DOHH2 (cell line): Measurements from ENCODE around the gene PLPP7.
"Not testable (repeated sequence)": the region's sequence is repeated elsewhere in the genome, so short reads cannot be mapped to it uniquely, and the experiment has no call there.

Experiments used
- H3F3A ChIP-seq: fragments of 200-600 bp; sonication (generic), shearing (Covaris generic); 2 replicates; pipeline ENCODE4 v1.6.0; 2016; ENCODE audit warnings: antibody characterized with exemption, mild to moderate bottlenecking; ENCODE audit not compliant: control insufficient read depth, insufficient read depth
- H3K27ac ChIP-seq: fragments of 200-600 bp; sonication (generic); 2 replicates; pipeline ENCODE4 v1.5.1; 2014; ENCODE audit warnings: low read depth, mild to moderate bottlenecking, low read length, moderate library complexity
- H3K27me3 ChIP-seq: fragments of 200-600 bp; sonication (generic); 2 replicates; pipeline ENCODE4 v1.6.1; 2014; ENCODE audit warnings: mild to moderate bottlenecking, low read length, mixed read lengths; ENCODE audit not compliant: control insufficient read depth
- H3K36me3 ChIP-seq: fragments of 200-600 bp; sonication (generic); 2 replicates; pipeline ENCODE4 v1.6.1; 2014; ENCODE audit warnings: mild to moderate bottlenecking, low read length, moderate library complexity, mixed read lengths; ENCODE audit not compliant: control insufficient read depth
- H3K4me1 ChIP-seq: fragments of 200-600 bp; sonication (generic); 2 replicates; pipeline ENCODE4 v1.6.1; 2014; ENCODE audit warnings: mild to moderate bottlenecking, low read length, mixed read lengths; ENCODE audit not compliant: control insufficient read depth
- H3K4me2 ChIP-seq: fragments of 200-600 bp; sonication (generic); 2 replicates; pipeline ENCODE4 v1.6.0; 2014; ENCODE audit warnings: mild to moderate bottlenecking, low read length, moderate library complexity
- H3K4me3 ChIP-seq: fragments of 200-600 bp; sonication (generic); 2 replicates; pipeline ENCODE4 v1.5.1; 2014; ENCODE audit warnings: mild to moderate bottlenecking, low read length, mixed read lengths
- H3K79me2 ChIP-seq: fragments of 200-600 bp; sonication (generic); 2 replicates; pipeline ENCODE4 v1.6.1; 2014; ENCODE audit warnings: mild to moderate bottlenecking, low read length, mixed read lengths; ENCODE audit not compliant: control insufficient read depth
- H3K9me2 ChIP-seq: fragments of 200-600 bp; sonication (generic); replicated peaks from 2 replicates; pipeline ENCODE4 v1.6.1; 2014; ENCODE audit warnings: mild to moderate bottlenecking, low read length, mixed read lengths; ENCODE audit not compliant: control insufficient read depth
- H3K9me3 ChIP-seq: fragments of 200-600 bp; sonication (generic); 2 replicates; pipeline ENCODE4 v1.6.1; 2014; ENCODE audit warnings: antibody characterized with exemption, low read length, mixed read lengths; ENCODE audit not compliant: control insufficient read depth, insufficient read depth
- H4K20me1 ChIP-seq: fragments of 200-600 bp; sonication (generic); 2 replicates; pipeline ENCODE4 v1.6.0; 2014; ENCODE audit warnings: low read depth, mild to moderate bottlenecking, antibody characterized with exemption, low read length, moderate library complexity; ENCODE audit not compliant: control insufficient read depth, insufficient read depth
- EZH2phosphoT487 ChIP-seq: fragments of 200-600 bp; sonication (generic); IDR thresholded peaks from 2 replicates; pipeline ENCODE4 v1.6.1; 2017; ENCODE audit warnings: borderline replicate concordance, mild to moderate bottlenecking, antibody characterized with exemption, low read length, moderate library complexity, mixed read lengths
- TF ChIP-seq, protein P1 (sequence below): fragments of 200-600 bp; sonication (generic); IDR thresholded peaks from one replicate; pipeline ENCODE4 v1.5.1; 2014; ENCODE audit warnings: antibody characterized with exemption, mild to moderate bottlenecking, low read depth, low read length; ENCODE audit not compliant: poor library complexity, severe bottlenecking

Gene PLPP7

DNA sequence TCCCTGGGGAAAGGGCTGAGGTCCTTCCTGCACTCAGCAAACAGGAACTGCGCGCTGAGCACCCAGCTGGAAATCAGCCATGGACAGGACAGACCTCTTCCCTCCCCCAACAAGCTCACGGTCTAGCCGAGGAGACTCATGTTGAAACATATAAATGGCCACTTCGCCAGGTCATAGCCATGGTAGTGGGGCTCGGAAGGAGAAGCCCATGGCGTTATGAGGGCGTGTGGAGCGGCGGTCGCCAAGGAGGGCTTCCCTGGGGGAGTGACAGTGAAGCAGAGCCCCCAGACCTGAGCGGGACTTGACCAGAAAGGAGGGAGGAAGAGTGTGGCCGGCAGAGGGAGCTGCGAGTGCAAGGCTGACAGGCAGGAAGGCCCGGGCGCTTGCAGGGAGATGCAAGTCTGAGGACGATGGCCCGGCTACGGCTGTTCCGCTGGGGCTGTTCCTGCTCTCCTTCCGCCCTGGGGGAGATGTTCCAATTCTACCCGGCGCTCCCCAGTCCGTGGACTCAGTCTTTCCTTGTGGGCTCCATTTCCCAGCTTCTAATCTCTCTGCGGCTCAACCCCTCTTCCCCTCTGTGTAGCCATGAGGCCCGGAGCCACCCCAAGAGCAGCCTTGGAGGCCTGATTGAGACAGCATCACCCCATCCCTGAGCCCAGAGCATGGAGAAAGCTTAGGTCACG lies 60.5 kb downstream of the PLPP7 start:
- no peak overlapping the region for H3K27ac ChIP-seq
- H3K79me2 ChIP-seq, result no peaks in the 10 kb centered on the region
- peak overlapping the region; percentile 65 for H3K4me2 ChIP-seq
- peak overlapping the region; percentile 44 for H3K4me3 ChIP-seq
- no peaks in the 10 kb centered on the region for H3K9me2 ChIP-seq
- peaks cover 3% of the 10 kb centered on the region; the same call in 1 of the 2 replicates for H4K20me1 ChIP-seq
- H3K4me1 ChIP-seq, result peaks cover 14% of the 10 kb centered on the region
- TF ChIP-seq, protein P1, sequence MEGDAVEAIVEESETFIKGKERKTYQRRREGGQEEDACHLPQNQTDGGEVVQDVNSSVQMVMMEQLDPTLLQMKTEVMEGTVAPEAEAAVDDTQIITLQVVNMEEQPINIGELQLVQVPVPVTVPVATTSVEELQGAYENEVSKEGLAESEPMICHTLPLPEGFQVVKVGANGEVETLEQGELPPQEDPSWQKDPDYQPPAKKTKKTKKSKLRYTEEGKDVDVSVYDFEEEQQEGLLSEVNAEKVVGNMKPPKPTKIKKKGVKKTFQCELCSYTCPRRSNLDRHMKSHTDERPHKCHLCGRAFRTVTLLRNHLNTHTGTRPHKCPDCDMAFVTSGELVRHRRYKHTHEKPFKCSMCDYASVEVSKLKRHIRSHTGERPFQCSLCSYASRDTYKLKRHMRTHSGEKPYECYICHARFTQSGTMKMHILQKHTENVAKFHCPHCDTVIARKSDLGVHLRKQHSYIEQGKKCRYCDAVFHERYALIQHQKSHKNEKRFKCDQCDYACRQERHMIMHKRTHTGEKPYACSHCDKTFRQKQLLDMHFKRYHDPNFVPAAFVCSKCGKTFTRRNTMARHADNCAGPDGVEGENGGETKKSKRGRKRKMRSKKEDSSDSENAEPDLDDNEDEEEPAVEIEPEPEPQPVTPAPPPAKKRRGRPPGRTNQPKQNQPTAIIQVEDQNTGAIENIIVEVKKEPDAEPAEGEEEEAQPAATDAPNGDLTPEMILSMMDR, result peak; percentile 85
- no peak for TF ChIP-seq EZH2phosphoT487
- no peaks in the 10 kb centered on the region for H3K36me3 ChIP-seq
- no peaks in the 10 kb centered on the region for H3K27me3 ChIP-seq
- H3K9me3 ChIP-seq, result no peaks in the 10 kb centered on the region
- no peaks in the 10 kb centered on the region for H3F3A ChIP-seq

DNA sequence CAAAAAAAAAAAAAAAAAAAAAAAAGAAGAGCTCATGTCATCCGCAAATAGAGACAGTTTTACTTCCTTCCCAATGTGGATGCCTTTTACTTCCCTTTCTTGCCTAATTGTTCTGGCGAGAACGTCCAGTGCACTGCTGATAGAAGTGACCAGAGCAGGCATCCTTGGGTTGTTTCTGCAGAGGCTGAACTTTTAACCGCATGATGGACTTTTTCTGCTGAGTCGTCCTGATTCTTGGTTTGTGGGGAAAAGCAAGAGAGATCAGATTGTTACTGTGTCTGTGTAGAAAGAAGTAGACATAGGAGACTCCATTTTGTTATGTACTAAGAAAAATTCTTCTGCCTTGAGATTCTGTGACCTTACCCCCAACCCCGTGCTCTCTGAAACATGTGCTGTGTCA lies 67.0 kb downstream of the PLPP7 start:
- not testable (repeated sequence) for H3K9me3 ChIP-seq, H3F3A ChIP-seq, H3K4me3 ChIP-seq, H3K4me1 ChIP-seq, H3K9me2 ChIP-seq, H3K79me2 ChIP-seq, H4K20me1 ChIP-seq, H3K27ac ChIP-seq, H3K4me2 ChIP-seq, H3K36me3 ChIP-seq
- peaks cover 10% of the 10 kb centered on the region for H3K27me3 ChIP-seq

DNA sequence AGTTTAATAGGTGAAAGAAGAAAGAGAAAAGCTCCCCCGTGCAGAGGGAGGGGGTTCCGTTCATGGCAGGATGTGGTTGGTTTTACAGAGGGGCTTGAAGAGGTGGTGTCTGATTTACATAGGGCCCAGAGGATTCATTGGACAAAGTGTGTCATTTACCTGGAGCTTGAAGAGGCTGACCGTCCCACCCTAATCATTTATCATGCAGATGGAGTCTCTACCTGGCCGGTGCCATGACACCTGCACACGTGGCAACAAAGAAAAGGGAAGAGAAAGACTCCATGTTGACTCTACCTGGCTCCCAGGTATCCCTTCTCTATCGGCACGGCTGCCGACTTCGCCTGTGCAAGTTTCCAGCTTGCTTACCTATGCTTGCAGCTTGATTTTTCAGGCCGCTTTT lies 69.0 kb downstream of the PLPP7 start:
- no peak overlapping the region for H3K4me3 ChIP-seq
- no peak overlapping the region for H3K27ac ChIP-seq
- H3K4me1 ChIP-seq, result peaks cover 3% of the 10 kb centered on the region
- no peaks in the 10 kb centered on the region for H3K79me2 ChIP-seq
- H3K27me3 ChIP-seq, result peaks cover 10% of the 10 kb centered on the region
- H4K20me1 ChIP-seq, result no peaks in the 10 kb centered on the region
- no peaks in the 10 kb centered on the region for H3K9me2 ChIP-seq
- no peaks in the 10 kb centered on the region for H3K36me3 ChIP-seq
- no peaks in the 10 kb centered on the region for H3F3A ChIP-seq
- H3K4me2 ChIP-seq, result no peak overlapping the region
- H3K9me3 ChIP-seq, result no peaks in the 10 kb centered on the region
- no peak for TF ChIP-seq EZH2phosphoT487
- TF ChIP-seq, protein P1, result no peak
